Lung (tissue), 12 donors: Measurements from ENCODE around the gene PPP2R2C. TPM values are rescaled to one million over a fixed set of nuclear protein-coding genes. Genes with fewer than 3 reads are reported as not detected.

Experiments used
- ATAC-seq: fragments of 200-7000 bp; cut with Tn5 transposase; one replicate; pipeline ENCODE4 v1.9.1; 2020; ENCODE audit warnings: moderate number of reproducible peaks; ENCODE audit not compliant: insufficient read depth, low FRiP score
- DNase-seq, 3 donors: peaks; one replicate each; pipeline ENCODE4 v3.0.0-alpha.2; 2013 to 2017
- H3K27ac ChIP-seq, 2 donors: one replicate each; pipeline ENCODE4 v1.5.1; 2013; ENCODE audit warnings: mild to moderate bottlenecking in 2 of 2, moderate library complexity in 2 of 2, control low read depth in 1 of 2, inconsistent platforms in 1 of 2, low read depth in 1 of 2, low read length in 1 of 2
- H3K27me3 ChIP-seq, 3 donors: one replicate each; pipeline ENCODE4 v1.5.1; 2013; ENCODE audit warnings: low read length in 2 of 3; ENCODE audit not compliant: control insufficient read depth in 3 of 3, insufficient read depth in 3 of 3
- H3K36me3 ChIP-seq, 4 donors: one replicate each; pipeline ENCODE4 v1.5.1; 2013; ENCODE audit warnings: low read length in 4 of 4, mild to moderate bottlenecking in 1 of 4, moderate library complexity in 1 of 4; ENCODE audit not compliant: control insufficient read depth in 4 of 4, insufficient read depth in 4 of 4
- H3K4me1 ChIP-seq, 5 donors: one replicate each; pipeline ENCODE4 v1.5.1; 2013; ENCODE audit warnings: low read length in 5 of 5, mild to moderate bottlenecking in 2 of 5, moderate library complexity in 1 of 5; ENCODE audit not compliant: control insufficient read depth in 5 of 5, insufficient read depth in 5 of 5
- H3K4me3 ChIP-seq: one replicate; pipeline ENCODE4 v1.5.1; 2013; ENCODE audit warnings: mild to moderate bottlenecking, control low read depth, moderate library complexity
- H3K9ac ChIP-seq, 2 donors: one replicate each; pipeline ENCODE4 v1.5.1; 2013; ENCODE audit warnings: low read length in 2 of 2, control low read depth in 1 of 2; ENCODE audit not compliant: insufficient read depth in 1 of 2
- H3K9me3 ChIP-seq, 4 donors: one replicate each; pipeline ENCODE4 v1.5.1; 2013; ENCODE audit warnings: low read length in 3 of 4, mild to moderate bottlenecking in 1 of 4, moderate library complexity in 1 of 4; ENCODE audit not compliant: control insufficient read depth in 4 of 4, insufficient read depth in 3 of 4
- WGBS, 2 donors: extraction: QIAGEN DNeasy Blood & Tissue Kit; methylation state at CpG; one replicate each; pipeline ENCODE4 v1.1.7; 2013; 5-methylcytosine and 5-hydroxymethylcytosine counted together
- polyA plus RNA-seq, 2 donors: library from polyadenylated mRNA; stranded (reverse); fragments of 200-250 nt; gene quantifications; one replicate each; pipeline ENCODE4 v1.2.1, GENCODE V29; 2013
- total RNA-seq, 2 donors: library from RNA; depleted of rRNA in 1 of 2; stranded (reverse); fragments of >200 nt in 1 of 2; gene quantifications; one replicate each; pipeline ENCODE4 v1.2.1, GENCODE V29; 2014 to 2021
- TF ChIP-seq, protein P1 (sequence below): IDR thresholded peaks from 2 replicates; pipeline ENCODE4 v1.5.1; 2012; ENCODE audit warnings: mild to moderate bottlenecking; ENCODE audit errors: control extremely low read depth, extremely low read depth
- donor health status: control.
- donor health status: control.
- donor health status: Bipolar disorder and iron deficiency.
- donor health status: healthy.
- donor health status: DM: yes; HTN: yes; CAD: no.

Gene PPP2R2C
- total and polyA plus RNA-seq, 4 donors: 0.03 to 0.57 (median 0.04) TPM

DNA sequence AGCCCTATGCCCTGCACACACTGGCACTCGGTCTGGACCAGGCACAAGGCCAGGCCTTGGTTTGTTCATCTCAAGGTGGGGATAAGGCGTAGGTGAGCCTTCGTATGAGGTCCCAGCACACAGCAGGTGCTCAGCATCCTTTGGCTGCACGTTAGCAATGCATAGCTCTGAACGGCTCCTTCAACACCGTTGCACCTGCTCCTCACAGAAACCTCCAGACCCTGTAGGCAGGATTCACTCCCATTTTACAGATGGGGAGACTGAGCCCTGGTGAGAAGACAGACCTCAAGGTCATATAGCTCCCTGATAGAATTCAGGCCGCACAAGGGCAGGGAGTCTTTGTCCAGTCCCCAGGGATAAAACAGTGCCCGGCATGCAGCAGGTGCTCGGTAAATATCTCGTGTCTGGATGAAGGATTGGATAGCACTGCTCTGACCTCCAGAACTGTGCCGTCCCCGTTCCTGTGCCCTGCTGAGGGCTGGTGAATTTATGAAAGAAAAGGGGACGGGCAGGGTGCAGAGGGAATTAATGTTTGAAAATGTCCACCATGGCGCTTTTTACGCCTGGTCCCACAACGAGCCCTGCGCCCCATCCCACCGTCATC, 2.4 kb downstream of the PPP2R2C start:
- H3K4me3 ChIP-seq: no peak overlapping the region
- DNase-seq: no peak
- 45 to 51% methylated on average over 18 of the region's 18 CpGs for WGBS, 2 donors
- TF ChIP-seq, protein P1, sequence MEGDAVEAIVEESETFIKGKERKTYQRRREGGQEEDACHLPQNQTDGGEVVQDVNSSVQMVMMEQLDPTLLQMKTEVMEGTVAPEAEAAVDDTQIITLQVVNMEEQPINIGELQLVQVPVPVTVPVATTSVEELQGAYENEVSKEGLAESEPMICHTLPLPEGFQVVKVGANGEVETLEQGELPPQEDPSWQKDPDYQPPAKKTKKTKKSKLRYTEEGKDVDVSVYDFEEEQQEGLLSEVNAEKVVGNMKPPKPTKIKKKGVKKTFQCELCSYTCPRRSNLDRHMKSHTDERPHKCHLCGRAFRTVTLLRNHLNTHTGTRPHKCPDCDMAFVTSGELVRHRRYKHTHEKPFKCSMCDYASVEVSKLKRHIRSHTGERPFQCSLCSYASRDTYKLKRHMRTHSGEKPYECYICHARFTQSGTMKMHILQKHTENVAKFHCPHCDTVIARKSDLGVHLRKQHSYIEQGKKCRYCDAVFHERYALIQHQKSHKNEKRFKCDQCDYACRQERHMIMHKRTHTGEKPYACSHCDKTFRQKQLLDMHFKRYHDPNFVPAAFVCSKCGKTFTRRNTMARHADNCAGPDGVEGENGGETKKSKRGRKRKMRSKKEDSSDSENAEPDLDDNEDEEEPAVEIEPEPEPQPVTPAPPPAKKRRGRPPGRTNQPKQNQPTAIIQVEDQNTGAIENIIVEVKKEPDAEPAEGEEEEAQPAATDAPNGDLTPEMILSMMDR: no peak
- no peak for ATAC-seq
- H3K27ac ChIP-seq: no peak overlapping the region
- H3K4me1 ChIP-seq: peaks cover 0 to 8% (median 3%) of the 10 kb centered on the region in 5 donors
- no peaks in the 10 kb centered on the region for H3K36me3 ChIP-seq
- peaks cover 0 to 2% (median 0%) of the 10 kb centered on the region in 4 donors for H3K9me3 ChIP-seq
- H3K27me3 ChIP-seq: peaks cover 27 to 73% (median 38%) of the 10 kb centered on the region in 3 donors
- no peak overlapping the region for H3K9ac ChIP-seq

DNA sequence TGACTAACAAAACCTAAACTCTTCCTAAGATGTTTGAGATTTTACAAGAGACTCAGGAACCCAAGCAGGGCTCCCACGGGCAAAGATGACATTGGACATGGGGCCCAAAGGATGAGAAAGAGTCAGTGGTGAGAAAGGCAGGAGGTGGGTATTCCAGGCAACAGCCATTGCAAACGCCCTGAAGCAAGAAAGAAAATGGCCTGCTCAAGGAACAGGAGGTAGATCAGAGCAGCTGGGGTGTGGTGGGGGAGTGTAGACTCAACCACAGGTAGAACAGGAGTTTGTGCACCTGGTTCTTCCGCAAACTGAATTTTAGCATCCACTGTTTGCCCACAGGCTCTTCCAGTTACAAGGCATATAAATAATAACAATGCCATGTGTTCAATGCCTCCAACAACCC, 3.3 kb downstream of the PPP2R2C start:
- H3K9ac ChIP-seq: no peak overlapping the region
- no peak overlapping the region for H3K4me3 ChIP-seq
- TF ChIP-seq, protein P1: no peak
- peaks cover 27 to 76% (median 40%) of the 10 kb centered on the region in 3 donors for H3K27me3 ChIP-seq
- 20 to 75% methylated on average over 3 of the region's 3 CpGs for WGBS, 2 donors
- DNase-seq (no peak), ATAC-seq (no peak)
- H3K9me3 ChIP-seq: peaks cover 0 to 2% (median 0%) of the 10 kb centered on the region in 4 donors
- H3K27ac ChIP-seq: no peak overlapping the region
- peaks cover 0 to 8% (median 3%) of the 10 kb centered on the region in 5 donors for H3K4me1 ChIP-seq
- no peaks in the 10 kb centered on the region for H3K36me3 ChIP-seq

DNA sequence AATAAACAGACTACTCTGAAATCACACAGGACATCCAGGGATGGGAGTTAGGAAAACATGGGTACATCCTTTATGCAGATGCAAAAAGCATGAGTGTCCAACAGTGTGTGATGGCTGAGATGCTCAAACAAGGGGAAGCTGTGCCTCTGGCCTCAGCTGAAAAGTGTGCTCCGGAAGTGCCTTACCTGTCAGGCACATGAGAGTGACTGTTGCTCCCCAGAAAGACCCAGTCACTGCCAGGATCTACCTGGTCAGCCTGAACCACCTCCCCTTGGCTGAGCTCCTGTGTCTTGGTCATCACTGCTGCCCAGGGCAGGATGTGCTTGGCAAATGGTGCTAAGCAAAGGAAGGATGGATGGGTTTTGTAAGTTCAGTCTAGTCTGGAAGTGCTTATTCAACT, 4.0 kb downstream of the PPP2R2C start:
- Histone ChIP-seq H3K9ac (no peak overlapping the region), H3K27ac (no peak overlapping the region), H3K36me3 (no peaks in the 10 kb centered on the region), H3K4me3 (no peak overlapping the region), H3K27me3 (peaks cover 26 to 69% (median 35%) of the 10 kb centered on the region in 3 donors), H3K9me3 (peaks cover 0 to 2% (median 0%) of the 10 kb centered on the region in 4 donors), H3K4me1 (peaks cover 0 to 8% (median 3%) of the 10 kb centered on the region in 5 donors)
- TF ChIP-seq, protein P1: no peak
- 79 to 94% methylated on average over 1 of the region's 1 CpG for WGBS, 2 donors
- ATAC-seq: no peak
- no peak for DNase-seq
